ENCODE results near the gene MEGF6. TPM values are rescaled to one million over a fixed set of nuclear protein-coding genes. Genes with fewer than 3 reads are reported as not detected.
A peak's percentile ranks its signal among the peaks of the same experiment; 100 is the strongest.

Gene MEGF6
- total RNA-seq, 1 experiment from 2014 or later: 14.3 TPM

- H3K36me3 Mint-ChIP-seq (ENCODE audit: insufficient read depth, unreplicated experiment): peaks cover 27% of the 10 kb centered on the region
- ChIA-PET CTCF (interaction anchor here (0.7 to 1.6 kb wide), 4 partner anchors 13 to 121 kb away, joined by 3 to 4 read pairs (median 3); no protein-coding TSS in a partner anchor), POLR2A (interaction anchor here (1.1 kb wide), 1 partner anchor 9 kb away, joined by 3 read pairs; no protein-coding TSS in a partner anchor)
- BruUV-seq (replicated peaks): no TSS peak
- no peaks in the 10 kb centered on the region for H3K4me1 Mint-ChIP-seq (ENCODE audit: insufficient read depth, unreplicated experiment)
- no peak for TF ChIP-seq CTCF (IDR thresholded peaks at IDR 0.05; ENCODE audit: unreplicated experiment)
- H3K27me3 Mint-ChIP-seq (ENCODE audit: insufficient read depth, unreplicated experiment): no peaks in the 10 kb centered on the region
- H3K27ac Mint-ChIP-seq (ENCODE audit: low read depth, unreplicated experiment): no peak overlapping the region
- no peak overlapping the region for H3K4me3 Mint-ChIP-seq (ENCODE audit: unreplicated experiment)
- DNase-seq (ENCODE audit: unreplicated experiment): no peak
- intact Hi-C loops (cut with micrococcal nuclease): no loop called here
- H3K9me3 Mint-ChIP-seq (ENCODE audit: unreplicated experiment): no peaks in the 10 kb centered on the region
Observed at GRCh38 chr1:3639397-3639911, 28.1 kb upstream of the MEGF6 start.

DNA sequence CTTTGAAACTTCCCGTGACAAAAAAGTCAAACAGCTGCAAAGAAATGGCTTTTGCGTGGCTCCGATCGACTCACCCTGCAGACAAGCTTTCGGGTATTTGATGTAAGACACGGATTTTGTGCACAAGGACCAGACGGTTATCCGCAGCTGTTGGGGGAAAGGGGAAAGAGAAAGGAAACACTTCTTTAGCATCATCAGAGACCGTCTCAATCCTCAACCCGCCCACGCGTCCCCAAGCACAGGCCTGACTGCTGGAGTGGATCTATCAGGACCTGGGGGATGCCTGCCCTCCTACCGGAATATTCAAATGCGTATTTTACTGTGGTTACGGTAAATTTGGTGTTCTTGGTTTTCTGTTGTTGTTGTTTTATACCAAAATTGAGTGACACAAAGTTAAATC, 27.4 kb upstream of the MEGF6 start:
- no peak overlapping the region for H3K27ac Mint-ChIP-seq (ENCODE audit: low read depth, unreplicated experiment)
- ChIA-PET CTCF (interaction anchor here (0.7 to 2.3 kb wide), 5 partner anchors 12 to 120 kb away, joined by 3 to 9 read pairs (median 3); no protein-coding TSS in a partner anchor), POLR2A (interaction anchor here (1.4 kb wide), 1 partner anchor 14 kb away, joined by 3 read pairs; the partner anchor contains the start of gene TPRG1L)
- peaks cover 27% of the 10 kb centered on the region for H3K36me3 Mint-ChIP-seq (ENCODE audit: insufficient read depth, unreplicated experiment)
- DNase-seq (ENCODE audit: unreplicated experiment): no peak
- no peaks in the 10 kb centered on the region for H3K27me3 Mint-ChIP-seq (ENCODE audit: insufficient read depth, unreplicated experiment)
- no TSS peak for BruUV-seq (replicated peaks)
- intact Hi-C loops (cut with micrococcal nuclease): no loop called here
- H3K4me3 Mint-ChIP-seq (ENCODE audit: unreplicated experiment): no peak overlapping the region
- no peaks in the 10 kb centered on the region for H3K9me3 Mint-ChIP-seq (ENCODE audit: unreplicated experiment)
- TF ChIP-seq CTCF (IDR thresholded peaks at IDR 0.05; ENCODE audit: unreplicated experiment): no peak
- no peaks in the 10 kb centered on the region for H3K4me1 Mint-ChIP-seq (ENCODE audit: insufficient read depth, unreplicated experiment)

GRCh38 chr1:3638027-3638426, 26.7 kb upstream of the MEGF6 start:
- DNase-seq (ENCODE audit: unreplicated experiment): no peak
- CTCF ChIA-PET: interaction anchor here (0.9 to 2.3 kb wide), 4 partner anchors 10 to 119 kb away, joined by 3 to 9 read pairs (median 4); no protein-coding TSS in a partner anchor

DNA sequence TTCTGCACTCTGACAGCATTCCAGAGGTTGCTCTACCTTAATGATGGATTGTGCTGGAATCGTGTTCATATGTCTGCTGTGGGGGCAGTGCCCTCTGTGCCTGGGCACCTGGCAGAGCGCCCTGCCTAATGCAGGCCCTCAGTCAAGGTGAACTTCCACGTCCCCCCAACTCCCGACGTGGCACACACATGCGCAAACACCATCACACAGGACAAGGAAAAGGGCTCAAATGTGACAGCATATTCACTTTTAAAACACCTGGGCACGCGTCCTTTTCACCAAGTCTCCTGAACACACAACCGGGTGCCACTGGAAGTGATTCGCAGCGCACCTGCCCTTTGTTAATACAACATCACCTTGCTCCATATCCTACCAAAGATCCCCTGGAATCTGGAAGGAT, 25.2 kb upstream of the MEGF6 start:
- peak overlapping the region; percentile 46 for H3K27ac Mint-ChIP-seq (ENCODE audit: low read depth, unreplicated experiment)
- no peak overlapping the region for H3K4me3 Mint-ChIP-seq (ENCODE audit: unreplicated experiment)
- H3K9me3 Mint-ChIP-seq (ENCODE audit: unreplicated experiment): no peaks in the 10 kb centered on the region
- BruUV-seq (replicated peaks): no TSS peak
- no peaks in the 10 kb centered on the region for H3K4me1 Mint-ChIP-seq (ENCODE audit: insufficient read depth, unreplicated experiment)
- DNase-seq (ENCODE audit: unreplicated experiment): no peak
- CTCF ChIA-PET: no interaction called here
- POLR2A ChIA-PET: interaction anchor here (1.5 kb wide), 1 partner anchor 12 kb away, joined by 4 read pairs; no protein-coding TSS in a partner anchor
- no peaks in the 10 kb centered on the region for H3K27me3 Mint-ChIP-seq (ENCODE audit: insufficient read depth, unreplicated experiment)
- H3K36me3 Mint-ChIP-seq (ENCODE audit: insufficient read depth, unreplicated experiment): peaks cover 32% of the 10 kb centered on the region
- intact Hi-C loops (cut with micrococcal nuclease): no loop called here
- no peak for TF ChIP-seq CTCF (IDR thresholded peaks at IDR 0.05; ENCODE audit: unreplicated experiment)

More at GRCh38 chr1:3638027-3638426, 26.7 kb upstream of the MEGF6 start:
- no peak overlapping the region for H3K4me3 Mint-ChIP-seq (ENCODE audit: unreplicated experiment)
- peaks cover 24% of the 10 kb centered on the region for H3K36me3 Mint-ChIP-seq (ENCODE audit: insufficient read depth, unreplicated experiment)
- POLR2A ChIA-PET: interaction anchor here (0.6 to 1.5 kb wide), 3 partner anchors 11 to 165 kb away, joined by 3 to 6 read pairs (median 3); partner anchors contain the start of genes TPRG1L and WRAP73
- H3K9me3 Mint-ChIP-seq (ENCODE audit: unreplicated experiment): no peaks in the 10 kb centered on the region
- intact Hi-C loops (cut with micrococcal nuclease): no loop called here
- no peak overlapping the region for H3K27ac Mint-ChIP-seq (ENCODE audit: low read depth, unreplicated experiment)
- H3K4me1 Mint-ChIP-seq (ENCODE audit: insufficient read depth, unreplicated experiment): no peaks in the 10 kb centered on the region
- BruUV-seq (replicated peaks): no TSS peak
- TF ChIP-seq CTCF (IDR thresholded peaks at IDR 0.05; ENCODE audit: unreplicated experiment): no peak
- no peaks in the 10 kb centered on the region for H3K27me3 Mint-ChIP-seq (ENCODE audit: insufficient read depth, unreplicated experiment)

All from MCF 10A (cell line).